Measurements from ENCODE around the gene CADM1.
"Not testable (repeated sequence)": the region's sequence is repeated elsewhere in the genome, so short reads cannot be mapped to it uniquely, and the experiment has no call there.

CADM1 gene

GRCh38 chr11:115477410-115477809, 26.8 kb downstream of the CADM1 start:
- DNase-seq: no peak

DNA sequence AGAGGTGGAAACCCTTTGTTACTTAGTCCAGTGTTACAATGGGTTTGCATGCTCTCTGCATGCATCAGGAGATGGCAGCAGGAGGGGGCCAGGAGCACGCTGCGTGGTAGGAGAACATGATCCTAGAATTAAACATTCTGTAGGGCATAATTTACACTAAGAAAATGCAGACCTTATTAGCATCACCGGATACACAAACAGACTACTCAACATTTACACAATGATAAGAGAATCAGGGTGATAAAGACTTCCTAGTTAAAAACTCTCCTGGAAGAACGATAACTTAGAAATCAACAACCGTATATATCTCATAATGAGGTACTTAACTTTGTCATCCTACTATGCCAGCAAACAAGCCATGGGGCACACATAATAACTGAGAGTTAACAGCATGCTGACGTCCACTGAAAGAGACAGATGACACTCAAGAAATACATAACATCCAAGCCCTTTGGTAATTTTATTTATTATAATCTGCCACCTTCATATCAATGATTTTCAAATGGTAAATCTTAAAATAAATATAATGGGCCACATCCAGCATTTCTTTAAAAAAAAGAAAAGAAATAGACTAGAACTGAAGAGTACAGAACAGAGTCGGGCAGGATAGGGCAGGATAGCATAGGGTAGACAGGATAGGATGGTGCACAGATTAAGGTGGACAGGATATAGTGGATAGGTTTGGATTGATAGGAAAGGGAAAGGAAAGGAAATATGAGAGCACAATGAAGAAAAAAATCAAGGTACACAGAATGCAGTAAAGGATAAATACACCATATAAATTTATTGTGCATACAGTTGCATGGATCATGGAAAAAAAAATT, 27.5 kb downstream of the CADM1 start:
- no peak for DNase-seq

- no peak for DNase-seq
Observed at GRCh38 chr11:115475564-115475963, 28.7 kb downstream of the CADM1 start.

- not testable (repeated sequence) for DNase-seq
Observed at GRCh38 chr11:115474306-115474705, 29.9 kb downstream of the CADM1 start.

DNA sequence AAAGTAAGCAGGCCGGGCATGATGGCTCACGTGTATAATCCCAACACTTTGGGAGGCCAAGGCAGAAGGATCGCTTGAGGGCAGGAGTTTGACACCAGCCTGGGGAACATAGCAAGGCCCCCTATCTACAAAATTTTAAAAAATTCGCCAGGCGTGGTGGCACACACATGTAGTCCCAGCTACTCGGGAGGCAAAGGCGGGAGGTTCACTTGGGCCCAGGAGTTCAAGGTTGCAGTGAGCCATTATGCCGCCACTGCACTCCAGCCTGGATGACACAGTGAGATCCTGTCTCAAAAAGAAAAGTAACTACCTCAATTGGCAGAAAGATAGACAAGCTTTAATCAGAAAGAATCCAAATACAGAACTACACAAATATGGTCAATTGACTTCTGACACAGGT, 31.0 kb downstream of the CADM1 start:
- DNase-seq: no peak

GRCh38 chr11:115471367-115471766, 32.8 kb downstream of the CADM1 start:
- peak in 3 of 56 donors; percentile 5 to 41 (median 12) for DNase-seq

GRCh38 chr11:115470928-115471327, 33.3 kb downstream of the CADM1 start:
- DNase-seq: no peak

- no peak for DNase-seq
Observed at GRCh38 chr11:115469361-115469760, 34.9 kb downstream of the CADM1 start.

- no peak for DNase-seq
Observed at GRCh38 chr11:115466122-115466521, 38.1 kb downstream of the CADM1 start.

- DNase-seq: no peak
Observed at GRCh38 chr11:115464269-115464668, 39.9 kb downstream of the CADM1 start.

DNA sequence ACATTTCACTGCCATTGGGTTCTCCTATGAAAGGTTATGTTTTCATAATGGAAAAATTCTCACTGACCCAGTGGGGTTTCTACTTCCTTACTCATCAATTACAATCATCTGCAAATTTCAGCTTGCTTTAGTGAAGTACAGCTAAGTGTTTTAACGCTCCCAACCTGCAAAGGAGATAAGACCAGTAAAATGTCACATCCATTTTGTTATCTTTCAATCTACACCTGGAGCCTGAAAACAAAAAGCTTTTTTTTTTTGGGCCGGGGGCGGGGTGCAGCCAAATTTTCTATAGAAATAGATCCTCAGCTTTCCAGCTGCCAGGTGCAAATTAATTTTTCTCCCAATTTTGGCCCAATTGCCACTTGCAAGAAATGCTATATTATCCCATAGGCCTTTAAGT, 40.6 kb downstream of the CADM1 start:
- DNase-seq: no peak

- DNase-seq: no peak
Observed at GRCh38 chr11:115462757-115463156, 41.5 kb downstream of the CADM1 start.

DNA sequence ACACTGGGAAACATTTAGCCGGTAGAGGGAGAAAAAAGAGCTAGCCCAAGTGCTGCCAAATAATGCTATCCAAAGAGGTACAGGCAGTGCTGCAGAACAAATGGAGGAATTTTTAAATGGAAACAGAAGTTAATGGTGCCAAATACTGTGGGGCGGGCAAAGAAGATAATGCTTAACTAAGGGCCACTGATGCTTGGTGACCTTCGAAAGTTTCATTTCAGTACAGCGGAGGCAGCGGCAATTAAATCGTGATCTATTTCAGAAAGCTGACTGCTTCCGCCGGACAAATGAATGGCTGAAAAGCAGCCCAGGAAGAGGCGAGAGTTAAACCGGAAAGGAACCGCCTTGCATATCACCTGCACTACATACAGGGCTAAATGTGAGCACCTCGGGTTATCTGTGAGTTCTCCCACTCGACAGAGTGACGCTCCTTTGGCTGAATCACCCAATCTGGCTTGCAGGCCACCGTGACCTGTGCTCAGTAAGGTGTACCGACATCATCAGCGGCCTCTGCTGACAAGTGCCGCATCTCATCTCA, 42.1 kb downstream of the CADM1 start:
- no peak for DNase-seq

DNA sequence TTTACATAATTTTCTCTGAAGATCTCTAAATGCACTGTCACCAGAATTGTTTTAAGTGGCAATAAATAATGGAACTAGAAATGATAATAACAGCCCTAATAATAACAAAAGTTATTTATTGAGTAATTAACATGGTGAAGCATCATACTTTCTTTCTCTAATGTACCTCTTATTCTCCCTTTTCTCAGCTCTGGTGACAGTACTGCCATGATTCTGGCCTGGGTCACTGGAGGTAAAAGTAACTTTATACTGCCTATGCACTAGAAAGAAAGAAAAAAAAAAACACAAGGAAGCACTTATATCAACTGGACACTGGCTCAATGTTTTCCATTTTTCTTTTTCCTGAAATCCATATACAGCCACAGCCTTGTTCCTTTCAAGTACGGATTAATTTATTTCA, 43.7 kb downstream of the CADM1 start:
- DNase-seq: no peak

GRCh38 chr11:115459563-115459962, 44.7 kb downstream of the CADM1 start:
- DNase-seq: no peak

GRCh38 chr11:115458877-115459276, 45.3 kb downstream of the CADM1 start:
- no peak for DNase-seq

GRCh38 chr11:115456019-115456418, 48.2 kb downstream of the CADM1 start:
- DNase-seq: no peak

DNA sequence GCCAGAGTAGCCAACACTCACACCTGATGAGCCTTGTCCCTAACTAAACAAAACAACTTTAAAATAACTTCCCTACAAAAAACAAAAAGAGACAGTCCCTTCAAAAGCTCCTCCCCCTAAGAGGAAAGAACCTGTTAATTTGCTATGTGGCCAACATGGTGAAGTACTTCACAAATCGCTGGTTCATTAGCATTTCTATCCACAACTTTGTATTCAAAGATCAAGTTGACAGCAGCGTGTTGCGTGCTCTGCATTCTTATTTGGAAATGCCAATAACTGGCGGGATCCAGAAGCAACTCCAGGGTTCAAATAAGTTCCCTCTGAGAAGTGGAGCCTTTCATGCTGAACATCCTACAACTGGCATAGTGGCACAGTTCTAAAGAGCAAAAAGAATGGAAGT, 48.6 kb downstream of the CADM1 start:
- peak in 3 of 56 donors; percentile 9 to 31 (median 20) for DNase-seq

GRCh38 chr11:115454525-115454924, 49.7 kb downstream of the CADM1 start:
- DNase-seq: no peak

DNA sequence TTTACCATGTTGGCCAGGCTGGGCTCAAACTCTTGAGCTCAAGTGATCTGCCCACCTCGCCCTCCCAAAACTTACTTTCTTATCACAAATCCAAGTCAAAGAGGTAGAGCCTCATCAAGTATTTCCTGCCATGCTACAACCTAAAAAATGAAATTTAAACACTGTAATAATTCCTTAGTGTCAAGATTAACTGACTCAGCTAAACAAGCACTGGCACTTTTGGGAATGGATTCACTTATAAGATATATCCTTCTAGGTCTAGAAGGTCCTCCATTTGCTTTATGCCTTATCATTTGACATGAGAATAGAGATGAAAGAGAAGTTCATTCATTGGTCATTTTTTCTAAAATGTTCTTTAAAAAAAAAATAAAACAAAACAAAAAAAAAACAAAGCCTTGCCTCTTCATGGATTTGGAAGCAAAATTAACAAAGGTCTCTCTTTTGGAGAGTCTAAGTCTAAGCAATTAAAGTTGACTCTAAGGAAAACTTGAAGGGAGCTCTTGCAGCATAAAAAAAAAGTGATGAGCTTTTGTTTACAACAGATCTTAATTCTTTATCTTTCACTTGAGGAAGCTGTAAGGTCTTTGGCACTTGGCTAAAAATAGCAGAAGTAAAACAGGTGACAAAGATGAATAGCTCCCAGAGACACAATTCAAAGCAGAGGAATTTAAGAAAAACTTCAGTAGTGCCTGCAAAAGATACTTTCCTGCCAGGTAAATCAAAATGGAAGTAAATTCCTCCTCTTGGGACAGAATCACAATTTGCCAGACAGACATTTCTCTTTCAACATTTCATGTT, 50.3 kb downstream of the CADM1 start:
- DNase-seq: no peak

DNA sequence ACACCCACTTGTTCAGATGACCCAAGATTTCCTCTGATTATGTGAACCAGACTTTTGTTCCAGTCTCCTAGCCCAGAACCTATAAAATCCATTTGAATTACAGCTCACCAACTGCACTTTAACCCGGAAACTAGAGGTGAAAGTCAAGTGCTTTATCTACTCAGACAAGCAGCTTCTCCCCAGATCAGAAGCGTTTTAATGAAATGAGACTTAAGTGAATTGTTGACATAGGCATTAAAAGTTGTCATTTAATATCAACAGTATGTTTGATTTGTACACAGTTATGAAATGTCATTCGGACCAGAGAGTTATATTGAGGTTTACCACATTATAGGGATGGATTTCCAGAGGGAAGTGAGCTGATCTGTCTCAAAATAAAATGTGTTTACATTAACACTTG, 52.0 kb downstream of the CADM1 start:
- no peak for DNase-seq

DNA sequence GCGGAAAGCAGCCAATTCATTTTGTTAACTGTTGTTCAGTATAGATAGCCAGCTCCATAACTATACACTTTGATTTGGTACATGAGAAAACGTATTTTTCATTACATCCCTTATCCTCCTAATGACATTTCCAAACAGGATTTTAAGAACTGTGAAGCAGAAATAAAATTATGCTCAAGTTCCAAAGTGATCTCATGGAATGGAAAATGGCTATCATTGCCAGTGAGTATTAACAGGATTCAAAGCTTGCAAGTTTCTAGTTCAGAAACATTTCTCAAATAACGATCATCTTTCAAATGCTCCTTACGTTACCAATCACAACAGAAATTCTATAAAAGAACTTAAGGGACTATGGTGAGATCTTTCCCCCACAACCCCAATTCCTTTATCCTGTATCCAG, 53.7 kb downstream of the CADM1 start:
- DNase-seq: no peak
